Right renal pelvis (tissue), 4 donors: ENCODE data around the gene COL26A1. TPM values are rescaled to one million over a fixed set of nuclear protein-coding genes. Genes with fewer than 3 reads are reported as not detected.

ENCODE experiments used
- DNase-seq, 4 donors: peaks; one replicate each; pipeline ENCODE4 v3.0.0-alpha.2; 2013; ENCODE audit warnings: low read depth in 4 of 4, low spot score in 3 of 4, missing footprints in 1 of 4
- polyA plus RNA-seq, 4 donors: library from polyadenylated mRNA; unstranded; fragments of 120-200 nt; gene quantifications; one replicate each; pipeline ENCODE4 v1.2.1, GENCODE V29; 2013; ENCODE audit not compliant: insufficient read length in 4 of 4

COL26A1 gene
- polyA plus RNA-seq, 4 donors: 24.7 to 32.5 (median 25.7) TPM

DNA sequence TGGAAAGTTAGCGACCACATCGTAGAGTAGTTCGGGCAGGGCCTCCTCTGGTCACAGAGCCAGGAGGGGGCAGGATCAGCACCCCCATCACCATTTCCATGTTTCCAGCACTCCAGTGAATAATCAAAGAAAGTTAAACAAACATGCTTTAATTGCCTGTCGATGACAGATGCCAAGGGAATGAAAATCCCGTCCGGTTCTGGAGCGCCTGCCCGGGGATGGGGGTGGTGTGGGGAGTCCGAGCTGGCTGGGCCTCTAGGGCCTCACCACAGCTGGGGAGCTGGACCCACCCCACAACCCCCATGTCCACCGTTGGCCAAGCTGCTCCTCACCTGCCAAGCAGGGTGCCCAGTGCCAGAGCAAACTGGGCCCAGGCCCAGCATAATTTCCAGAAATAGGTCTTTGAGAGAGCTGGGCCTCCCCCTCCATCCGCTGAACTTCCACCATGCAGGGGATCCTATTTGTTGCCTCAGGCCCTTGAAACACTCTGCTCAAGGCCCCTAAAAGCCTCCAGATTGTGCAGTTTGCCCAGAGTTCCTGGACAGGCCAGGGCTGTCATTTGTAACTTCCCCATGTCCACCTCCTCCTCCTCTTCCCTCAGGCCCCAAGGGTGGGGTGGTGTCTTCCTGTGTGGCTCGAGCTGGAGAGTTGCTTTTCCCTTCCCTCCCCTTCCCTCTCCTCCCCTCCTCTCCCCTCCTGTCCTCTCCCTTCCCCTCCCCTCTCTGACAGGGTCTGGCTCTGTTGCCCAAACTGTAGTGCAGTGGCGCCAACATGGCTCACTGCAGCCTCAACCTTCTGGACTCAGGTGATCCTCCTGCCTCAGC, 165.4 kb downstream of the COL26A1 start:
- DNase-seq: no peak

DNA sequence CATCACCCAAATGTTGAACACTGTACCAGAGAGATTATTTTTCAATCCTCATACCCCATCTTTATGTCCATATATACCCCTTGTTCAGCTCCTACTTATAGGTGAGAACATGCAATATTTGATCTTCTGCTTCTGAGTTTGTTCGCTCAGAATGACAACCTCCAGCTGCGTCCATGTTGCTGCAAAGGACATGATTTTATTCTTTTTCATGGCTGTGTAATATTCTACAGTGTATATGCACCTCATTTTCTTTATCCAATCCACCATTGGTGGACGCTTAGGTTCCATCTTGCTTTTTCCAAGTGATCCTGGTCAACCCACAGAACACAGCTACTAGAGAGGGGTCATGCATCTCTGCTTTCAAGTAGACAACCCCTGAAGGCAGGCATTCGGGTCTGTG, 166.9 kb downstream of the COL26A1 start:
- no peak for DNase-seq

DNA sequence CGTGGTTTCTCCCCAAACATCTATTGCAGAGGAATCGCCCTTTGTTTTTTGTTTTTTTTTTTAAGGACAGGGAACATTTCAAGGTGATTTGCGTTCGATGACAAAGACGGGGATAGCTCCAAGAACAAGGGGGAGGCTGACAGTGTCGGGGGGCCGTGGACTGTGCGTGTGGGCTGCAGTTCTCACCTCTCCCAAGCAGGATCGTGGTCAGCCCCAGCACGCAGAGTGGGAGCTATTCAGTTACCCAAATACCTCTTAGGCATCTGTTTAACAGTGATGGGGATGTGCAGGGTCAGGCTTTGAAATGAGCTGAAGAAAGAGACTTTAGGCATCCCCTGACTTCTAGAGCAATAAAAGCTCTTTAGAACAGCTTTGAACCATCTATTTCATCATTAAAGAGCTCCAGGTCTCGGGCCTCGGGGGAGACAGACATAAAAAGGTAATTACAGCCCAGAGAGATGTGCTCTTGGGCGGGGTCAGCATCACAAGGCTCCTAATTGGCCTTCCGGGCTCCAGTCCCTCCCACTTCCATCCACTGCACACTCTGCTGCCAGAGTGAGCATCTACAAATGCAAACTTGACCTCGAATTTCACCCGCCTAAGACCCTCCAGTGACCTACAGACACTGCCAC, 169.2 kb downstream of the COL26A1 start:
- no peak for DNase-seq

DNA sequence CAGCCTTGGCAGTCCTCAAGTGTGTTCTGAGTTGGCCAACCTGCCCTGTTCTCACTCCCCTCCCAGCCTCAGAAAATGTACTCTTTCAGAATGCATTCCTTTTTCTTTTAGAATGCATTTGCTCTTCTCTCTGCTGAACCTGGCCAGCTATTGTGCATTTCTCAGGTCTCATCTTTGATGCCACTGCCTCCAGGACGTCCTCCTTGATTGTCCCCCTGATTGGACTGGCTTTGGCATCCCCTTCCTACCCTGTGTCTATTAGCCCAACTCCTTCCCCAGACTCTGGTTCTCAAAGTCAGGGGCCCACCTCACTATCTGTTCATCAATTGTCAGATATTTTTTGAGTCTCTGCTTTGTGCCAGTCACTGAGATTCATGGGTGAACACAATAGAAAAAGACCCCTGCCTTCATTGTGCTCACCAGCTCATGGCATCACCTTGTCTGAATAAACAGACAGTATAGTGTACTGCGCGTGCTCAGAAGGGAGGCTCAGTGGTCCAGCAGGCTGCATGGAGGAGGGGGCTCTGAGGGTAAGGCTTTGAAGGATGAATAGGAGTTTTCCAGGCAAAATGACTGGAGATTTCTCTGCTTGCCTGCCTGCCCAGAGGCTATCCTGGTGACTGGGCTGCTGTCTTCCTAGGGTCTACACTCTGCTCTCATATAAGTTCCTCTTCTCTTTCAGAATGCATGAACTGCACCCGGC, 169.9 kb downstream of the COL26A1 start:
- DNase-seq: no peak

DNA sequence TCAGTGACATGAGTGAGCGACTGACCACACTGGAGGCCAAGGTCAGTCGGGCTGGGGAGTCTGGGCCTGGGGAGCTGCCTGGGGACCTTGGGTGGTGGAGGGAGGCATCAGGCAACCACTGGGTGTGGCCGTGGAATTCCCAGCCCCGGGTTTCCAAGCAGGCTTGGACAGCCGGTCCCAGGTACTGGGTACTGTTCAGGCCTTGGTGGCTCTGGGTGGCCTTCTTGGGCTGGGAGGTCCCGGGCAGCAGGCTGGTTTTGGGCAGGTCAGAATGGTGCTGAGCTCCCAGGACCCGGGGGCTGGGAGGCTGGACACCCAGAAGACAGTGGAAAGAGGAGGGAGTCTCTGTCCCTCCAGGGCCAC, 170.4 kb downstream of the COL26A1 start:
- no peak for DNase-seq

DNA sequence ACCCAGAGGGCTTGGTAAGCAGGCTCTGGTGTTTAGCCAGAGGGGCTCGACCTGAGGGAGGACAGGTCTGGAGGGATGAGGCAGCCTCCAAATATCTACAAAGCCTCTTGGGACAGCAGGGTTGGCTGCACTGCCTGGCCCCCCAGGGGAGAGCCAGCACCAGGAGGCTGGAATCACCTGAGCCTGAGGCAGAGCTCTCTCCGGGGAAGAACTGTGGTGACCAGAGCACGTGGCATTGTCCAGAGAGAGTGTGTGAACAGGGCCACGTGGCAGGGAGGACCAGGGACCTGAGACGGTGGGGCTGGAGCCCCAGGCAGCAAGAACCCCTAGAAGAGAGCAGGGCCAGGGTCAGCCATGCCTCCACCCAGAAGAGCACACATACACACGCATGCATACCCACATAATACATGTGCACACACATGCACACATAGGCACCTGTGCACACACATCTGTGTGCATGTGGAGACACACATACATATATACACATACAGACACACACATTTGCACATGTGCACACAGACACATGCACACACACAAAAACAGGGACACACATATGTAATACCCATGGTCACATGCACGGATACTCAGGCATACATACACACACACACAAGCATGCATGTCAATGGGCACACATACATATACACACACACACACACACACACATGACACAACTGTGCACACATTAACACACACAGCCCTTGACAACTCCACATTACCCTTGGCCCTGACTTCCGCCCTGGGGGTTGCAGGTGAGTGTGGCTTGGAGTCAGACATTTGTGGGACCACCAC, 171.5 kb downstream of the COL26A1 start:
- DNase-seq: no peak

DNA sequence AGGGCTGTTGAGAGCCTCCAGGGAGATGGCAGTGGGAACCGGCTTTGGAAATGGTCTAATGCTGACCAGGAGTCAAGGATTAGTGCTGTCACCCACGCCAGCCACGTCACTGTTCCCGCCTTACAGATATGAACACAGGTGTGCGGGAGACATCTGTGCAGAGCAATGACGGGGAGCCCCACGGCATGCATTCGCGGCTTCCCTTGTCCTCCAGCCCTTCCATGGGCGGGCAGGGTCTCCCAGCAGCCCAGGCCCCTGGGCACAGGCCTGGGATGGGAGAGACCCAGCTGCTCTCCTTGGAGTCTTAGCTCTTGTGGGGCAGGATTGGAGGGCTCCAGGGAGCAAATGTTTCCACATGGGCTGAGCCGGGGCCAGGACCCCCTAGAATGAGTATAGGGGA, 172.2 kb downstream of the COL26A1 start:
- no peak for DNase-seq

DNA sequence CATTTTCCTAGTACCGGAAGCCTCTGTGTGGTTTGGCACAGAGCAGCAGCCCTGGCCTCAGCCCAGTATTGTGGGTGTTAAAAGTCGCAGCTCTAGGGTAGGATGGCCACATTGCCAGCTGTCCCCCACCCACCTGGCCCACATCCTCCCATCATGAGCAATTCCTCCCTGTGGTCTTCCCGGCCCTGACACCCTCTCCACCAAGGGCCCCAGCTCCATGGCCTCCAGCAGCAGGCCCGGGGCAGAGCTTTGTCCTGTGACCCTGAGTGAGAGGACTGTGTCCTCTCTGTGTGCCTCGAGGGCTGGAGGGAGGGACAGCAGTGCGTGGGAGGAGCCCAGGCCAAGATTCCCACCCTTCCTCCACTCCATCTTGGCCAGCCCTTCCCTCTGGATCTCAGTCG, 172.7 kb downstream of the COL26A1 start:
- no peak for DNase-seq

DNA sequence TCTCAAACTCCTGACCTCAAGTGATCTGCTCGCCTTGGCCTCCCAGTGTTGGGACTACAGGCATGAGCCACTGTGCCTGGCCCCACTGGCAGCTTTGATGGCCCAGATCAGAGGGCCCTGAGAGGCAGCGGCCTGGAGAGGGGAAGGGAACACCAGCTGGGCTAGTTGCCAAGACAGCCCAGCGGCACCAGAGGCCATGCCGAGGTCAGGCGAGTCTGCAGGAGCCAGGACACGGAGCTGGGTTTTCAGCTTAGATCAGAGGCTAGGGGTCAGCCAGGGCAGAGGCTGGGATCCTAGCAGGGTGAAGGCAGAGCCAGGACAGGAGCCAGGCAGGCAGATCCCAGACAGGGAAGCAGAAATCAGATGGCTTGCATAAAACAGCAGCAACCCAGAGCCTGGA, 173.6 kb downstream of the COL26A1 start:
- DNase-seq: no peak

DNA sequence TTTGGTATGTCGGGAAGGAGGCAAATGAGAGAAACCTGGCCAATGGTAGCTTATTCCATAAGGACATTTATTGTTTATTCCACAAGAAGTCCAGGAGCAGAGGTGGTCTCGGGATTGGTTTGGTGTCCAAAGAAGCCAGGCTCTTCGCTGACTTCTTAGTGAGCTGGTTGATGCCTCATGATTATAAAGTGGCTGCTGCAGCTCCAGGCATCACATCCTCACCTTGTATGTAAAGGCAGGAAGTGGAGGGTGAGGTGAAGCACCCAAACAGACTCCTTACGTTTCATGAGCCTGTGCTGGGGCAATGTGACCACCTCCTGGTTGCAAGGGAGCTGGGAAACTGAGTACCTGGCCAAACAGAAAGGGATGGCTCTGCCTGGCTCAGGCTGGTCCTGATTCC, 174.0 kb downstream of the COL26A1 start:
- no peak for DNase-seq

DNA sequence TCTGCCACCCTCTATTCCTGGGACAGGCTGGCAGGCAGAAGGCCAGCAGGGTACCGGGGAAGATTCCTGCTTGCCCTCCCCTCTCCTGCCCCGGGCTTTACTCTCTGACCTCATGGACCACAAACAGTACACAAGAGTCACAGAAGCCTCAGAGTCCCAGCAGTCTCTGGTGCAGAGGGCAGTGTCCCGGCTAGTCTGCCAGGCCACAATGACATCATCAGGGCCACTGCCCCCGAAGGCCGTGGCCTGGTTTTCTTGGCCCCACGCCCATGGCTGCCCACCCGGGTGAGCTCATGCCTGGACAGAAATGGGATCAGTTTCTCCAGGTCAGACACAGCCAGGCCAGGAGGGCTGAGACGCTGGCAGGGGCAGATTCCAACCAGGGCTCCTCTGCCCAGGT, 174.5 kb downstream of the COL26A1 start:
- DNase-seq: no peak

DNA sequence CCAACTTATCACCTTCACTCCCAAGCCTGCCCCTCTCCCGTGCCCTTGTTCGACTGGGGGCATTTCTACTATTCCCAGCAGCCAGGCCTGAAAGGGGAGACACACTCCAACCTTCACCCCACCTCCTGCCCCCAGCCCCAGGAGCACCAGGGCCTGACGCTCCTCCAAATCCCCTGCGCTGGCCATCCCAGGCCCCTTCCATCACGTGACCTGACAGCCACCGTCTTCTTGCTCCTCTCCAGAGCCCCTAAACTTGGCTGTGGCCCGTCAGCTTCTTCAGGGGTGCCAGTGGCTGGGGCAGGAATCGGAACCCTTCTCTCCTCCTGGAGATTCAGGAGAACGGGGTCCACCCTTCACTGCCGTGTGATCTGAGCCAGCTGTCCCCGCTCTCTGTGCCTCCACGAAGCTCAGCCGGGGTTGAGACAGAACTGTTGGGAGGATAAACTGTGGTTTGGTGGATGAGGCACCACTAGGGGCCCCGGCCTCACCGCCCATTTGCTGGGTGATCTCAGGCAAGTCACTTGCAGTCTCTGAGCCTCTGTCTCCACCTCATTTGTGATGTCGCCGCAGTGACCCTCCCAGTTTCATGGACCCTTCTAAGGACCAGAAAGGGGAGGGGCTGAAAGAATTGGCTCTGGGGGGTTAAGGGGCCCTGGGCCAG, 175.4 kb downstream of the COL26A1 start:
- DNase-seq: no peak

DNA sequence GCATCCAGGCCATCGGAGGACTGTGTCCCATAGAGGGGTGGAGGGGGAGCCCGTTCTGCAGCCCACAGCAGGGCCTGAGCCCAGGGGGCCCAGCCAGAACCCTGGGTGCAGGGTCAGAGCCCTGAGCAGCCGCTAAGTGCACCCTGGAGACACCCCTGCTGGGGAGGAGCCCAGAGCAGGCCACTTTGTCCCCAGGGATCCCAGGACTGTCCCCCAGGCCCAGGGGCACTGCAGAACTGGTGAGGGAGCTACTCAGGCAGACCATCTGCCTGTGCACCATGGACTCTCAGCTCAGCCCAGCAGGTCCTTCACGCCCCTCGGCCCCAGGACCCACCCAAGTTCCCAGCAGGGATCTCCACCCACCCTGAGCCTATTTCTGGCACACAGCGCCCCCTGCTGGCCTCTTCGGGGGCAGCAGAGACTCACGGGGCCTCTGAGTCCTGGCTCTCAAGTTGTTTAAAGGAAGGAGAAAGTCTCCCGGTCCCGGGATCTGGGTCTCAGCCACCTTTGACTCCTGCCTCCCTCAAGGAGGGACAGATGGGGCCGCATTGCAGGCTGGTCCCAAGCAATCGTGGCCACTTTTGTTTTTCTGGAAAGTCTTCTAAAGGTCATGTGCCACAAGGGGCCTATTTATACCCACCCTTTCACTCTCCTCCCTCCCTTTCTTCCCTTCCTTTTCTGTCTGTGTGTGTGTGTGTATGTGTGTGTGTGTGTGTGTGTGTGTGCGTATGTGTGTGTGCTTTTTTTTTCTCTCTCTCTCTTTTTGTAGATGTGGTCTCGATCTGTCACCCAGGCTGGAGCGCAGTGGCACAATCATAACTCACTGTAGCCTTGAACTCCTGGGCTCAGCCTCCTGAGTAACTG, 176.2 kb downstream of the COL26A1 start:
- DNase-seq: peak; percentile 31 to 51 (median 46)

DNA sequence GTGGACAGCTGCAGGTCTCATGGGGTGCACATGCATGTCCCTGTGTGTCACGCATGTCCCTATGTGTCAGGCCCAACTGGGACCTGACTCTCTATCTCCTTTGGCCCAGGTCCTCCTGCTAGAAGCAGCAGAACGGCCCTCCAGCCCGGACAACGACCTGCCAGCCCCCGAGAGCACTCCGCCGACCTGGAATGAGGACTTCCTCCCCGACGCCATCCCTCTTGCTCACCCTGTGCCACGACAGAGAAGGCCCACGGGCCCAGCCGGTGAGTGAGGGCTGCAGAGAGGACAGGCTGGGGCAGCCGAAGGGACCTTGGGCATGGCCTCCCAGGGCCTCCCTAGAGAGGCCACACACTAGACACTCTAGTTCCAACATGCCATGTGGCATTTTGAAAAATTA, 177.1 kb downstream of the COL26A1 start:
- no peak for DNase-seq

DNA sequence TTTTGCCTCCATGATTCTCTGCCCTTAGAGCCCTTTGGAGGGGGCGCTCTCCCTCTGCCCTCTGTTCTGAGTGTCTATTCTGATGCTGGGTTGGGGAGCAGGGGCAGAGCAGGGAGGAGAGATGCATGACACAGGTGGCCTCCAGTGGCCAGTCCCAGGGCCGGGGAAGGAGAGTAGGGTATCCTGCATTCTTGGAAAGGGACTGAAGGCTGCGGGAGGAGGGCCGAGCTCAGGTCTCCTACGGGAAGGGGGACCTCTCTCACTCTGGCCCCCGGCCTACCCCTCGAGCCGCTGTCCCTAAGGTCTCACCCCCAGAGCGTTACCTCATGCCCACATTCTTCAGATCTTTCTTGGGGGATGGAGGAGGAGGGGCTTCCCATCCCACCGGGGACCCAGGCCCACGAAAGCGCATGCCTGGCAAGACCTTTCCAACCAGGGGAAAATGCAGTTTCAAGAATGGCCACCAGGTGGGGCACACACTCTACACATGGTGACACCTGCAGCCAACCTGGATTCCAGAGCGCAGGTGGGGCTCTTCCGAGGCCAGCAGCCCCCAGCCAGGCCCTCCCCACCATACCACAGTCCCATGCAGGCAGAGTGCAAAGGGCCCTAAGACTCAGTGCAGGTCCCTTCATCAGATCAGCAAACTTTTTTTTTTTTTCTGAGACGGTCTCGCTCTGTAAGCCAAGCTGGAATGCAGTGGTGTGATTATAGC, 180.0 kb downstream of the COL26A1 start:
- peak in 3 of 4 donors; percentile 45 to 60 (median 52) for DNase-seq

DNA sequence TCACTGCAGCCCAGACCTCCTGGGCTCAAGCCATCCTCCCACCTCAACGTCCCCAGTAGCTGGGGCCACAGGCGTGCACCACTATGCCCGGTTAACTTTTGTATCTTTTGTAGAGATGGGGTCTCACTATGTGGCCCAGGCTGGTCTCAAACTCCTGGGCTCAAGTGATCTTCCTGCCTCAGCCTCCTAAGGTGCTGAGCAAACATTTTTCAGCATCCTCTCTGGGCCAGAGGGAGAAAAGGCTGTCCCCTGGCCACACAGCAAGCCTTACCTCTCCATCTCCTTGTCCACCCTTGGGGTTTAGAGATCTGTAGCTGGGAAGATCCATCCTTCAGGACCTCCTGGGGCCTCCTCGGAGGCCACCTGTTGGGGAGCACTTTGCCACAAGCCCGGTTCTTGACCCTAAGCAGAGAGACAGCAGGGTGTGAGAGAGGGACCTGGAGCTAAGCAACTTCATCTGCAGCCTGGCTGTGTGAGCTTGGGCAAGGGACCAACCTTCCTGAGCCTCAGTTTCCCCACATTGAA, 180.6 kb downstream of the COL26A1 start:
- DNase-seq: no peak

DNA sequence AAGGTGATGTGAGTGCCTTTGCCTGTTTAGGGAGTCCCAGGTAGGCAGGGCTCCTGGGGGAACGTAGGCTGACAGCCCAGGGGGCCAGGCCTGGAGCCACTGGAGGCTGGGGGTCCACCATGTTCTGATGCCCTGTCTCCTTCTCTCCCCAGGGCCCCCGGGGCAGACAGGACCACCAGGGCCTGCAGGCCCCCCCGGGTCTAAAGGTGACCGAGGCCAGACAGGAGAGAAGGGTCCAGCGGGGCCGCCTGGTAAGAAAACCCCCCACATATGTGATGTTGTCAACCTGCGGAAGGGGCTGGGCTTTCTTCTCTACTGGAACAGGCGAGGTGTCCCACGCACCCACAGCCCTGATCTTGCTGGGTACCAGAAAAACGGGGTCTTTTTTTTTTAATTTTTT, 181.2 kb downstream of the COL26A1 start:
- no peak for DNase-seq

DNA sequence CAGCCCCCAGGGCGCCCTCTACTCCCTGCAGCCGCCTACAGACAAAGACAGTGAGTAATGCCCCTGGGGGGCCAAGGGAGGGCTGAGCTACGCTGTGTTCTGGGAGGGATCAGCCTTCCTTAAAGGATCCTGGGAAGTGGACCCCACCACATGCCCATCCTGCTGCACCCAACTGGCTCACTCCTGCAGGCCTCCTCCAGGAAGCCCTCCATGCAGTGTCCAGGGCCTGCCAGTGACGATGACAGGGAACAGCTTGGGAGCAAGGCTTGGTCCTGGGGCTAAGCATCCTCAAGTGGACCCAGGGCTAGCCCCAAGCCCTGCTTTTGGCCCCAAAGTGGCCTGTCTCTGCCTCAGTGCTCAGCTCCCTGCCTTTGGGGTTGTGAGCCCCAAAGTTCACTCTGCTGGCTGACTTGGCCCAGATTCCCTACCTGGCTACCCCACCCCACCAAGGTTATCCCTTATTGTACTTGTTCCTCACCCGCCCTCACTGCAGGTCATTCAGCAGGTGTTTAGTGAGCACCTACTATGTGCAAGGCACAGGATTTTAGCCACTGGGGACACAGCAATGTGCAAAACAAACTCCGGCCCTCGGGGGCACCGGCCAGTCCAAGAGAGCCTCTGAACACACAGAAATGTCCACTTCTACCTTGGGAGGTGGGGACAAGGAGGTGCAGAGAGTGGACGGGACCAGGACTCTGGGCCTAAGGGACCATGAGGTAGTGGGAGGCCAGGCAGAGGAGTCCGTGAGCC, 182.9 kb downstream of the COL26A1 start:
- DNase-seq: no peak
